ENCODE data around the gene SERP2.

SERP2 gene

GRCh38 chr13:44411841-44412240 is 38.2 kb downstream of the SERP2 start:
- DNase-seq (ENCODE audit: low read depth in 2 of 2), result no peak

GRCh38 chr13:44412346-44412935 is 38.8 kb downstream of the SERP2 start:
- DNase-seq (ENCODE audit: low read depth in 2 of 2), result no peak

DNA sequence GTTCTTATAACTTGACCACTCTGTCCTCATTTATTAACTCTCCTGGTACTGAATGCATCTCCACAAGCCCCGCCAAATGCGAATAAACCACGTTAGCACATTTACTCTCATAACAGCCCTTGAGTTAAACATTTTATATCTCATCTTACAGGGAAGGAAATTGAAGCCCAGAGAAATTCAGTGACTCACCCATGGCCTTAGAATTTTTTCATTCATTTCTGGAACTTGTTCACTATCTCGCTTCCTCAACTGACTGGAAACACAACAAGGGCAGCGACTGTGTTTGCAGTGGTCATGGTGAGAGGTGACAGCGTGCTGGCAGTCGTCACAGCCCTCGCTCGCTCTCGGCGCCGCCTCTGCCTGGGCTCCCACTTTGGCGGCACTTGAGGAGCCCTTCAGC is 39.5 kb downstream of the SERP2 start:
- no peak for DNase-seq (ENCODE audit: low read depth in 2 of 2)

GRCh38 chr13:44414716-44415115 is 41.1 kb downstream of the SERP2 start:
- DNase-seq (ENCODE audit: low read depth in 2 of 2), result no peak

GRCh38 chr13:44415815-44416214 is 42.2 kb downstream of the SERP2 start:
- DNase-seq (ENCODE audit: low read depth in 2 of 2), result no peak

GRCh38 chr13:44416301-44416700 is 42.7 kb downstream of the SERP2 start:
- DNase-seq (ENCODE audit: low read depth in 2 of 2), result no peak

GRCh38 chr13:44416744-44417143 is 43.1 kb downstream of the SERP2 start:
- no peak for DNase-seq (ENCODE audit: low read depth in 2 of 2)

DNA sequence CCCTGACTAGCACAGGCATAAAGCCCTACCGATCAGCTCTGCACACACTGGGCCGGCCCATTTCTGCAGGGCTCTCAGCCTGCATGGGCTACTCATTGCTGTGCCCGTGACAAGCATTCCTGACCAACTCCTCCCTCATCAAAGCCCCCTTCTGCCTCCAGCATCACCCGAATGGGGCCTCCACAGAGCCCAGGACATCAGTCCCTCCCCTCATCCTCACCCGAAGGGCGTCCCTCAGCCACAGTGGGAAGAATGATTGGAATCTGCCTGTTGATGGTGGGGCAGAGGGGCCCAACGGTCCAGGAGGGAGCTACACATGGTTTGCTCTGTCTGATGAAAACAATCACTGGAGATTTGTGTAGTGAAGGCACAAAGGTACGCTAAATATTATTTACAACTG is 43.8 kb downstream of the SERP2 start:
- no peak for DNase-seq (ENCODE audit: low read depth in 2 of 2)

- no peak for DNase-seq (ENCODE audit: low read depth in 2 of 2)
These were observed 44.3 kb downstream of the SERP2 start for GRCh38 chr13:44417876-44418275.

DNA sequence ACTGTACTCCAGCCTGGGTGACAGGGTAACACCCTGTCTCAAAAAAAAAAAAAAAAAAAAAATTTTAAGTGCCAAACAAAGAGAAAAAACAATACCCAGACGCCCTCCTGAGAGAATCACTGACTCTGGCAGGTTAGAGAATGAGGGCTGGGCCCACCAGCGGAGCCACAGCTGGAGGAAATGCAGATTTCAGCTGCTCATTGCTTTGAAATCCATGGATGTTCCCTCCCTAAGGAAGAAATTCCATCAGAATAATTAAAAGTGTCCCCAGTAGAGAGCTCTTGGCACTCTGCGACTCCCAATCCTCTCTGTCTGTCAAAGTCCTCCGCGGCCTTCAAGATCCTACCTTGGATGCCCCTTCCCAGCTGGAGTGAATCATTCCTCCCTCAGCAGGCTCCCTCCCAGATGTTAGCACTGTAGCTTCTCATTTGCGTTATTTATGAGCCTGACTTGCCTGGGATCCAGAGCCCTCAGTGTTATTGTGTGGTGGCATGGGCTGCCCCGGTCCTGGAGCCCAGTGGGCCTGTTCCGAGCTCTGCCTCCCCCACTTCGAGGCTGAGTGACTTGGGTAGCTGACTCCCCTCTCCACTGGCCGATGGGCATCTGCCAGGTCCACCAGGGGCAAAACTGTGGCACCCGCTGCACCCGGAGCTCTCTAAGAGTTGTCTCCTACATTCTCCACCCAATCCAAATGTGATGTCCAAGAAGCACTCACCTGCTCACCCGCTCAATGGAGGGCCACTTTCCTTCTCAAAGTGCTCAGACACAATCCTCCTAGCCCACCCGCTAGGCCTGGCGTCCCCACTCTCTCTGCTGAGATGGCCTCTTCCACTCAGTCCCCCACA is 47.0 kb downstream of the SERP2 start:
- DNase-seq (ENCODE audit: low read depth in 2 of 2), result no peak

GRCh38 chr13:44421853-44422525 is 48.4 kb downstream of the SERP2 start:
- no peak for DNase-seq (ENCODE audit: low read depth in 2 of 2)

GRCh38 chr13:44422755-44423643 is 49.4 kb downstream of the SERP2 start:
- DNase-seq (ENCODE audit: low read depth in 2 of 2), result no peak

- no peak for DNase-seq (ENCODE audit: low read depth in 2 of 2)
These were observed 50.2 kb downstream of the SERP2 start for GRCh38 chr13:44423824-44424223.

- DNase-seq (ENCODE audit: low read depth in 2 of 2), result no peak
These were observed 51.6 kb downstream of the SERP2 start for GRCh38 chr13:44425041-44425814.

DNA sequence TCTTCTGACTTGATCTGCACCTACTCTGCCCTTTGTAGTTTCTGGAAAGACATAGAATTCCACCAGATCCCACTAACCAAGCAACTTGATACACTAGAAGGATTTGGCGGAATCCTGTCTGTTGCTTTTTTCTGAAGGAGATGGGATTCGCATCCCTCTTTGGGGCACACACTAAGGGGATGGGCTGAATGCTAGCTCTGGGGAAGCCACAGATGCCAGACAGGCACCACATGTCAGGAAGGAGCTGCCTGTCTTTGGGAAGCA is 52.1 kb downstream of the SERP2 start:
- no peak for DNase-seq (ENCODE audit: low read depth in 2 of 2)

DNA sequence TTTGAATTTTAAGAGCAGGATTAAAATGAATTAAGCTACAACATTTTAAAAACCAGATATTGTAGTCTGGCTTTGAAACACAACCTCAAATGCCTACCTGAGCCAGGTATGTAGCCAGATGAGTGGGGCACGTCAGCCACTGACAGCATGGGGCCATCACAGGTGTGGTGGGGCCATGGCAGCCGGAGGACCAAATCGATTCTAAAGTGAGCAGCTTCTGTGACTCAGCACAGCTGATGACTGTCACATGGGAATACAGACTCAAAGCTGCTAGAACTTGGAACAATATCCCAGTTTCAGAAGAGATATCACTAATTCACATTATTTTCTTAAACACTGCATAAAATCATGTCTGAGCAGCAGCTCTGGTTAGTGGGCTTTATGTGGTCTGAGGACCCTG is 52.8 kb downstream of the SERP2 start:
- no peak for DNase-seq (ENCODE audit: low read depth in 2 of 2)

DNA sequence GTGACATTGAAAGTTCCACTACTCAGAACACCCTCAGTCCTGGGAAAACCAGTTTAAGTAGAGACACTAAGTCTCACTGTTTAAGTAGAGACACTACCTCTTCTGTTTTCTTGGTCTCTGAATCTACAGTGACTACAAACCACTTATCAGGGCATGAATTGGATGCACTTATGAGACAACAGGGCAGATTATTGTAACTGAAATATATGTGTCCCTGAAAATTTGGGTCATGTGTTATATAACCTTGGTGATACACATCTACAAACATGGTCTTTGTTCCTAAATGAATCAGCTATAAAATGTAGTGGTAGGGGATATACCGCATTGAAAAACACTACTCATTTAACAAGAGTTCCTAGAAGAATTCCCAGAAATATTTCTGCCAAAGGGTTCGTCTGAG is 55.7 kb downstream of the SERP2 start:
- DNase-seq (ENCODE audit: low read depth in 2 of 2), result no peak

DNA sequence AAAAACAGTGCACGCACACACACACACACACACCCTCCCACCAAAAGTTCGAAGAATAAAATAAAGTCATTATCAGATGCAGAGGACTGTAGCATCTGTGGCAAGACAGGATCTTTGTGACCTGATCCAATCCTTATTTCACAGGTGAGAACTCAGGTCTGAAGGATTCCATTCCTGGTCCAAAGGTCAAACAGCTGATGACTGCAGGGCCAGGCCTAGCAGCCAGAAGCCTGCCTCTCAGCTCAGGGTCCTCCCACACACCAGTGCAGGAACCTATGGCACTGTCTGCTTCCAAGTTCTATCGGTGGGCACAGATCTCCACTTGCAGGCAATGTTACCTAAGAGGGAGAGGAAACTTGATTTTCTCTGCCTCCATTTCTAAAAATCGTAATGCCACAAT is 57.5 kb downstream of the SERP2 start:
- no peak for DNase-seq (ENCODE audit: low read depth in 2 of 2)

DNA sequence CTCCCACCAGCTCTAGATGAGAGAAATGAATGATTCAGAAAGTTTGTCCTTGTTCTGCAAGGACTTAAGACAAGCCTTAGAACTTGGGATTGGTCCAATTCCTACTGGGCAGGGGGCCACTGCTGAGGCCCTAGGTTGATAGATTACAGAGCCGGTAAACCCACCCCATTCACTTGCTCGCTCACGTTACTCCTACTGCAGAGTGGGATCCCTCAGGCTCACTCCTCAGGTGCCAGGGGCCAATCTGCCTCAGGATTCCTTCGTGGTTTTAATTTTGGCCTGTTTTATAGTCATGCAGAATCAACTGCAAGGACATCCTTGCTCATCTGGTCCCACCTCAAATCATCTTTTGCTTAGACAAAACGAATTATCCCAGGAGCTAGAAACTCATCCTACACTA is 59.0 kb downstream of the SERP2 start:
- no peak for DNase-seq (ENCODE audit: low read depth in 2 of 2)

GRCh38 chr13:44433863-44434765 is 60.5 kb downstream of the SERP2 start:
- no peak for DNase-seq (ENCODE audit: low read depth in 2 of 2)
